Activated T-cell treated with anti-CD3 and anti-CD28 coated beads, Interleukin-2, amount 50 U/mL, for 24 hours (primary cell): ENCODE results near the gene CAB39L.
A peak's percentile ranks its signal among the peaks of the same experiment; 100 is the strongest.

ENCODE experiments used
- DNase-seq: peaks from one replicate; pipeline ENCODE4 v3.0.0-alpha.2; 2020
- H3K27ac Mint-ChIP-seq: 2 replicates; pipeline ENCODE4 v1.8.0; 2020; ENCODE audit warnings: mild to moderate bottlenecking, mixed read lengths
- H3K27me3 Mint-ChIP-seq: 2 replicates; pipeline ENCODE4 v1.8.0; 2020; ENCODE audit warnings: mixed read lengths
- H3K36me3 Mint-ChIP-seq: 2 replicates; pipeline ENCODE4 v1.8.0; 2020; ENCODE audit warnings: low read depth, mixed read lengths
- H3K4me1 Mint-ChIP-seq: 2 replicates; pipeline ENCODE4 v1.8.0; 2020; ENCODE audit warnings: low read depth, mixed read lengths
- H3K4me3 Mint-ChIP-seq: 2 replicates; pipeline ENCODE4 v1.8.0; 2020; ENCODE audit warnings: mild to moderate bottlenecking, moderate library complexity, mixed read lengths
- H3K9me3 Mint-ChIP-seq: 2 replicates; pipeline ENCODE4 v1.8.0; 2020; ENCODE audit warnings: mixed read lengths

The CAB39L gene

DNA sequence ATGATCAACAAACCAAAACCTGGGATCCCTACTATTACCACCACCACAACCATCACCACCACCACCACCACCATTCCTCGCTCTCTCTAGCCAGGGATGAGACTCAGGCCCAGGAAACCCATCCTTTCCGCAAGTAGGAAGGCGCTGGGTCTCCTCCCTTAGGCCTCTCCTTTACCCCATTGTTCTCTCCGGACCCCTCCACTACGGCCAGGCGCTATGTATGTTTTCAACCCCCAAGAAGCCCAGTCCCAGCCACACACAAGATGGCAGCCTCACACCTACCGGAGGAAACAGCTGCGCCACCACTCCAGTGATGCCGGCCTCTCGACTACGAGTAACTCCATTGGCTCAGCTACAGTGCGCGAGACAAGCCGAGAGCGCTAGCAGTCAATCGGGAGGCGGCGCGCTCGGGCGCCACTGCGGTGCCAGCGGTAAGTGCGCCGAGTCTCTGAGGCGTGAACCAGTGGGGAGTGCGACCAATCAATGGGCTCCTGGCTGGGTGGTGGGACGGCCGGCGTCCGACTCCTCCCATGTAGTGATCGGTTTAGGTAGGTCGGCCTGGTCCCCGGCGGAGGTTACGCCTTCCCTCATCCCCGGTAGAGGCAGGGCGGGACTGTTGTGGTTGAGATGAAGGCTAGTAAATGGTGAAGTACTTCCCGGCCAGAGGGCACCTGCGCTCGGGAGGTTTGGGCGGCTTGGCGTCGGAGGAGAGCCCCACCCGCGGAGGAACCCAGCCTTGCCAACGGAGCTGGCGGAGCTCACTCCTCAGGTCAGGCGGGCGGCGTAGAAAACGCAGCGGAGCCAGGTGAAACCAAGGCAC lies at the start of gene CAB39L, which contains the start of gene SETDB2:
TSS of gene CAB39L (minus strand) at position 361 of the 820 bp plus-strand sequence. CDS start 61,154 bp downstream, outside the sequence.
TSS of gene SETDB2 (plus strand) at position 571 of the 820 bp plus-strand sequence. CDS start 7,620 bp downstream, outside the sequence.
- Mint-ChIP-seq H3K27ac (peak within 1 kb of the TSS; percentile 96), H3K4me1 (peaks cover 62% of the 10 kb centered on the region), H3K36me3 (peaks cover 39% of the 10 kb centered on the region), H3K9me3 (peaks cover 2% of the 10 kb centered on the region), H3K27me3 (no peaks in the 10 kb centered on the region), H3K4me3 (peak within 1 kb of the TSS; percentile 90)
- DNase-seq, result peak; percentile 98

DNA sequence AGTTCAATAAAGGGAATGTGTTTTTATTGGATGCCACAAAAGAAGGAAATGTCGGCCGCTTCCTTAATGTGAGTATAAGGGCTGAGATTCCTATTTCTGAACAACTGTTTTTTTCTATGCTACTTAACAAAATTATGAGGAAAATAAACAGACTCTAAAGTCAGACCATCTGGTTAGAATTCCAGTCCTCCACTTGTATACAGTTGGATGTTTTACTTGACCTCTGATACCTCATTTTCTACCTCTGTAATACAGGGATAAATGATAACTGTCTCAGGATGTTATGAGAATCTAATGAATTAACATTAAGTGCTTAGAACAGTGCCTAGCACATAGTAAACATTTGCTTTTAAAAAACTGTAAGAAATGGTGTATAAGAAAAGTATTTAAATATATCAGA lies 44.7 kb upstream of the CAB39L start:
- DNase-seq, result no peak
- Mint-ChIP-seq H3K27ac (no peak overlapping the region), H3K27me3 (no peaks in the 10 kb centered on the region), H3K4me1 (no peaks in the 10 kb centered on the region), H3K9me3 (no peaks in the 10 kb centered on the region), H3K36me3 (peaks cover 81% of the 10 kb centered on the region), H3K4me3 (no peak overlapping the region)

DNA sequence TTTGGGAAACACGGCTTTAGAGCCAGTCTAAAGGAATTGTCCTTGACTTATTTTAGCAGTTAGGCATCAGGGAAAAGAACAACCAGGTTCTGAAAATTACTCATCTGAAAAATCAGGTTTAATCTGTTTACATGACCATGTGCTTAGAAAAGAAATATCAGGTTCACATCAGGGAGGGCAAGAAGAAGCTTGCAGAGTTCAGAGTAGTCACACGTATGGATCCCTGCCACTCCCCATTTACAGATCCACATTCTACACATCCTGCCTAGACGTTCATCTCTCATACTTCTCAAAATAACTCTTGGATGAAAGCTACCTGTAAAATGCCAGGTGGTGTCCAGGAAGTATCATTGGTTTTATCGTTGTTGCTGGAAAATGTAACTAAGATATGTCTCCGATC lies 37.9 kb upstream of the CAB39L start:
- Mint-ChIP-seq H3K36me3 (peaks cover 92% of the 10 kb centered on the region), H3K9me3 (no peaks in the 10 kb centered on the region), H3K27ac (no peak overlapping the region), H3K27me3 (no peaks in the 10 kb centered on the region), H3K4me3 (no peak overlapping the region), H3K4me1 (no peaks in the 10 kb centered on the region)
- DNase-seq, result no peak

DNA sequence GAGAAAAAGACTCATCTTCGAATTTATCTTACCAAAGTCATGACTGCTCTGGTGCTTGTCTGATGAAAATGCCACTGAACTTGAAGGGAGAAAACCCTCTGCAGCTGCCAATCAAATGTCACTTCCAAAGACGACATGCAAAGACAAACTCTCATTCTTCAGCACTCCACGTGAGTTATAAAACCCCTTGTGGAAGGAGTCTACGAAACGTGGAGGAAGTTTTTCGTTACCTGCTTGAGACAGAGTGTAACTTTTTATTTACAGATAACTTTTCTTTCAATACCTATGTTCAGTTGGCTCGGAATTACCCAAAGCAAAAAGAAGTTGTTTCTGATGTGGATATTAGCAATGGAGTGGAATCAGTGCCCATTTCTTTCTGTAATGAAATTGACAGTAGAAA lies 32.7 kb upstream of the CAB39L start:
- Mint-ChIP-seq H3K4me1 (peaks cover 2% of the 10 kb centered on the region), H3K36me3 (peaks cover 82% of the 10 kb centered on the region), H3K9me3 (no peaks in the 10 kb centered on the region), H3K4me3 (no peak overlapping the region), H3K27me3 (no peaks in the 10 kb centered on the region), H3K27ac (no peak overlapping the region)
- no peak for DNase-seq

DNA sequence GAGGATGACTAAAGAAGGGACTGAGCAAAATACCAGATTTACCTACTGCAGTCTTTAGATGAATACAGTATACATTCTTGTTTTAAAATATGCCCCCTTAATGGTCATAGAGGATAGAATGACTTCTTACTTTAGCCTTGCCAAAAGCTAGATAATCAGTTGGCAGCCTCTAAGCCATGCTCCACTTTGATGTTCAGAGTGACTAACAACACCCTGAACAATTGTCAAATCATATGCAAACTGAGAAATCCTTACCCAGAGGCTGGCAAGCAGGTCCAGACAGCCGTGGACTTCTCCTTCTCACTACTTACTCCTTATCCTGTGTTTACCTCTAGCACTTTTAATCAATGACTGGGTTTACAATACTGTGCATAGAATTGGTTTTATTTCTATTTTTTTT lies 28.3 kb upstream of the CAB39L start:
- Mint-ChIP-seq H3K27me3 (no peaks in the 10 kb centered on the region), H3K4me1 (peaks cover 2% of the 10 kb centered on the region), H3K9me3 (no peaks in the 10 kb centered on the region), H3K36me3 (peaks cover 82% of the 10 kb centered on the region), H3K27ac (no peak overlapping the region), H3K4me3 (no peak overlapping the region)
- no peak for DNase-seq

DNA sequence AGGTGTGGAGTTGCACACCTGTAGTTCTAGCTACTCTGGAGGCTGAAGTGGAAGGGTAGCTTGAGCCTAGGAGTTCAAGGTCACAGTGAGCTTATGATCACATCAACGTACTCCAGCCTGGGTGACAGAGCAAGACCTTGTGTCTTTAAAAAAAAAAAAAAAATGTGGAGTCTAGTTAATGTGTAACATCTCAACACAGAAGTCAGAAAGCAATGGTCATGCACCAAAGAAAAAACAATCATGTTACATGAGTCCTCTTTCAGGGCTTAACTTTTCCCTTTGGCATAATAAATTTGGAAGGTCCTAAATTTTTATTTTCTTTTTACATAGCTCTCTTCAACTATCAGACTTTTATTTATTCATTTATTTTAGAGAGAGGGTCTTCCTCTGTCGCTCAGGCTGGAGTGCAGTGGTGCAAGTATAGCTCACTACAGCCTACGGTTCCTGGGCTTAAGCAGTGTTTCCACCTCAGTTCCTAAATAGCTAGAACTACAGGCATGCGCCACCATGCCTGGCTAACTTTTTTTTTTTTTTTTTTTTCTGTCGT lies 22.5 kb upstream of the CAB39L start:
- Mint-ChIP-seq H3K4me1 (no peaks in the 10 kb centered on the region), H3K9me3 (peaks cover 2% of the 10 kb centered on the region), H3K27me3 (no peaks in the 10 kb centered on the region), H3K27ac (no peak overlapping the region), H3K4me3 (no peak overlapping the region), H3K36me3 (peaks cover 93% of the 10 kb centered on the region)
- no peak for DNase-seq

DNA sequence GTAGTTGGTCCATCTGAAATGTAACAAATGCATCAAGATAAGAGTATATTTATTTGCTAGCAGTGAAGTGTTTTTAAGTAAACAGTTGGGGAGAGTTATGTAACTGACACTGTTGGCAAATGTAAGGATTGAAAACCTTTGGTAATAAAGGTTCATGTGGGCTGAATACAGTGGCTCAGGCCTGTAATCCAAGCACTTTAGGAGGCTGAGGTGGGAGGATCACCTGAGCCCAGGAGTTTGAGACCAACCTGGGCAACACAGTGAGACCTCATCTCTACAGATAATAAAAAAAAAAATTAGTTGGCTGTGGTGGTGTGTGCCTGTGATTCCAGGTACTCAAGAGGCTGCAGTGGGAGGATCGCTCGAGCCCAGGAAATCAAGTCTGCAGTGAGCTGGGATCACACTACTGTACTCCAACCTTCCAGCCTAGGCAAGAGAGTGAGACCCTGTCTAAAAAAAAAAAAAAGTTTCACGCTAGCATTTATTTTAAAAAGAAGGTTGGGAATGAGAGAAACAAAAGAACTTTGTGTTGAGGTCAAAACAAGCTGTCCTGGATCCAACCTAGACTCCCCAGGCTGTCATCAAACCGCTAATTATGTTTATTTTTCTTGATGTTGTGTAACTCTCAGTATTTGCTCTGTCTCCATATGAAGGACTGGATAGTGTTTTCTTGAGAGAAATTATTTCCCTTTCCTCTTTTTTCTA lies 20.9 kb upstream of the CAB39L start:
- peaks cover 2% of the 10 kb centered on the region for H3K9me3 Mint-ChIP-seq
- H3K36me3 Mint-ChIP-seq, result peaks cover 93% of the 10 kb centered on the region
- H3K4me3 Mint-ChIP-seq, result no peak overlapping the region
- no peak overlapping the region for H3K27ac Mint-ChIP-seq
- no peak for DNase-seq
- H3K27me3 Mint-ChIP-seq, result no peaks in the 10 kb centered on the region
- H3K4me1 Mint-ChIP-seq, result no peaks in the 10 kb centered on the region

DNA sequence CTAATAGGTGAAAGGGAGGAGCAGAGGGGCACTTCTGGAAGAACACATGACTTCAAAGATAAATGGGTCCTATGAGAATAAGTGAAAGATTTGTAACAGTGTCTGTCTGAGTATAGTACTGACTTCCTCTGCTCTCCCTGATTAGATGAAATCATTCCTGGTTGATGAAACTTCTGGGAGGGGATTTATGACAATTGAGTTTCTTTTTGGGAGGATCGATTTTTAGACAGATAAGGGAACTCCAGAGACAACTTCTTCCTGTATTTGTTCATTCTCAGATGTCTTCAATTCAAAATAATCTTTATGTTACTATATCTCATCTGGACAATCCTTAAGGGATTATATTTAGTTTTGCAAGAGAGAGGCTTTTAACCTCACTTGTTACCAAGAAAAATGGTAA lies 20.2 kb upstream of the CAB39L start:
- Mint-ChIP-seq H3K36me3 (peaks cover 87% of the 10 kb centered on the region), H3K27me3 (no peaks in the 10 kb centered on the region), H3K4me3 (no peak overlapping the region), H3K27ac (no peak overlapping the region), H3K4me1 (peaks cover 1% of the 10 kb centered on the region), H3K9me3 (peaks cover 2% of the 10 kb centered on the region)
- DNase-seq, result no peak

DNA sequence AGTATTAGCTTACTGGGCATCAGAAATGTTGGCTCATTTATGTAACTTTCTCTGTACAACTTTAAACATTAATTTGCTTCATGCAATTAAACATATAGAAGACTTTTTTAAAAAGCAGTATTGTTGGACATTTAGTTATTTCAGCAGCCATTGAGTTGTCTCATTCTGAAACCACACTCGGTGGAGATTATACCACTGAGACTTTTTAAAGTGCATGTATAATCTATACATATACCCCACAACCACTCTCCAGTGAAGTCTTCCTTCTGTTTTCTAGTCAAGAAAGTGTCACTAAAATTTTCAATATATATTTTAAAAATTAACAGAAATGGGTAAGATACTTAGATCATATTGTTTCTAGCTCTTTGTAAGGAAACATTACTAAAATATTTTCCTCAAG lies 15.7 kb upstream of the CAB39L start:
- Mint-ChIP-seq H3K9me3 (peaks cover 2% of the 10 kb centered on the region), H3K27me3 (no peaks in the 10 kb centered on the region), H3K4me3 (no peak overlapping the region), H3K27ac (no peak overlapping the region), H3K4me1 (peaks cover 14% of the 10 kb centered on the region), H3K36me3 (peaks cover 64% of the 10 kb centered on the region)
- DNase-seq, result no peak

DNA sequence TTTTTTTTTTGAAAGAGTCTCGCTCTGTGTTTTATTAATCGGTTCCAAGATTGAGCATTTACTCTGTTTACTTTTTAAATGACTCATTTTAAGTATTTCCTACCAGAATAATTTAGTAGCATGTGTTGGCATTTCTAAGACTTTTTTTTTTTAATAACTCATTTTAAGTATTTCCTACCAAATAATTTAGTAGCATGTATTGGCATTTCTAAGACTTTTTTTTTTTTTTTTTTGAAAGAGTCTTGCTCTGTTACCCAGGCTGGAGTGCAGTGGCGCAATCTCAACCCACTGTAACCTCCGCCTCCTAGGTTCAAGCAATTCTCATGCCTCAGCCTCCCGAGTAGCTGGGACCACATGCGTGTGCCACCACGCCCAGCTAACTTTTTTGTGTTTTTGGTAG lies 13.4 kb upstream of the CAB39L start:
- H3K27ac Mint-ChIP-seq, result no peak overlapping the region
- DNase-seq, result no peak

DNA sequence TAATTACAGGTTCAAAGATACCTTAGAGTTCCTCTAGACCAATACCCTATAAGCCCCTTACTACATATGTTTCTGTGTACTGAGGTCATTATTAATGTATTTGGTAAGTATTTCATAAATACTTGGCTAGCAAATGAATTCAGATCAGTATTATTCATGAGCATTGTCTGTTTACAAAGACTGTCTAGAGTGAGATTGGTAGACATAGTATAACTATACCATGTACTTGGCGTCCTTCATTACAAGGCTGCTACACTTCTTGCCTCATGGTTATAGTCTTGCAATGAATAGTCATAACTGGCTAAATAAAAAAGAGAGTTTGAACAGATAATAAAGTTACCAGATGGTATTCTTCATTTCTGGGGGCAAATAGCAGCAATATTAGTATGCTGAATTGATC lies 12.3 kb upstream of the CAB39L start:
- Mint-ChIP-seq H3K27me3 (no peaks in the 10 kb centered on the region), H3K4me3 (no peak overlapping the region), H3K36me3 (peaks cover 54% of the 10 kb centered on the region), H3K4me1 (peaks cover 32% of the 10 kb centered on the region), H3K9me3 (no peaks in the 10 kb centered on the region), H3K27ac (no peak overlapping the region)
- DNase-seq, result no peak

More for the DNA sequence above, 13.4 kb upstream of the CAB39L start:
- peaks cover 59% of the 10 kb centered on the region for H3K36me3 Mint-ChIP-seq
- H3K27me3 Mint-ChIP-seq, result no peaks in the 10 kb centered on the region
- peaks cover 30% of the 10 kb centered on the region for H3K4me1 Mint-ChIP-seq
- H3K9me3 Mint-ChIP-seq, result no peaks in the 10 kb centered on the region
- H3K4me3 Mint-ChIP-seq, result no peak overlapping the region

DNA sequence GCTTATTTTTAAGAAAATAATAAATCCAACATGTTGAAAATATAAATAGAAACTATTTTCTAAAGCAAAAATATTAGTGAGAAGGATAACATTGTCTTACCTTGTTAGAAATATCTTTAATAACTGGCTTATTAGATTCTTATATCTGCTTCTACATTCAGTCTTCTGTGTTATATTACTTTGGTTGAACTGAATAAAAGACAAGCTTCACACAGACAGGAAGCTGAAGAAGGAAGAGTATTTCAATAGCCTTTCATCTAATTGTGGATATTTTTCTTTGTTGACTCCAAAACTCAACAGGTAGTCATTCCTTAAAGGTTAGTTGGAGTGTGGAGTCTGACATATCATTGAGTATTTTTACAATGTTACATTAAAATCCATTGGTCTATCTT lies 11.1 kb upstream of the CAB39L start:
- H3K4me1 Mint-ChIP-seq, result peaks cover 38% of the 10 kb centered on the region
- no peaks in the 10 kb centered on the region for H3K27me3 Mint-ChIP-seq
- no peak for DNase-seq
- no peak overlapping the region for H3K4me3 Mint-ChIP-seq
- H3K36me3 Mint-ChIP-seq, result peaks cover 46% of the 10 kb centered on the region
- H3K9me3 Mint-ChIP-seq, result no peaks in the 10 kb centered on the region
- no peak overlapping the region for H3K27ac Mint-ChIP-seq

DNA sequence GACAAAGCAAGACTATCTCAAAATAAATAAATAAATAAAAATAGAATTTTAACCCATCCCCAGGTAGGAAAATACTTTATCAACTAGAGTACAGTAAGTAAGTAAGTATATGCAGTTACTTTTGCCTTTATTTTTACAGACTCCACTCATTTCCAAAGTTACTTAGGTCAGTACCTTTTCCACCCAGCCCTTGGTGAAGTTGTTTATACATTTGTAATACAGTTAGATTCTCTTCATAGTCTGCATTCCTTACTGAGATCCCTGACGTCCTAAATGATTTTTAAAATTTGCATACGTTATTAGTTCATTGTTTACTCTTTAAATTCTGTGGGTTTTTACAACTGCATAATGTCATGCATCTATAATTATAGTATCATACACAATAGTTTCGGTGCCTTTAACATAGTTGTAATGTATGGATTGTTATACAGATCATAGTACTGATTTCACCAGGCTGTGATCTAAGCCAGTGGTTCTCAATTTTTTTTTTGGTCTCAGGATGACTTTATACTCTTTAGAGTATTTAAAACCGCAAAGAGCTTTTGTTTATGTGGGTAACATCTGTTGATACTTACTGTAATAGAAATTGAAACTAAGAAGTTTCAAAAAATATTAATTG lies 10.6 kb upstream of the CAB39L start:
- no peaks in the 10 kb centered on the region for H3K27me3 Mint-ChIP-seq
- H3K4me3 Mint-ChIP-seq, result peak overlapping the region; percentile 15
- peak overlapping the region; percentile 86 for H3K27ac Mint-ChIP-seq
- no peaks in the 10 kb centered on the region for H3K9me3 Mint-ChIP-seq
- H3K36me3 Mint-ChIP-seq, result peaks cover 49% of the 10 kb centered on the region
- H3K4me1 Mint-ChIP-seq, result peaks cover 43% of the 10 kb centered on the region
- DNase-seq, result no peak

DNA sequence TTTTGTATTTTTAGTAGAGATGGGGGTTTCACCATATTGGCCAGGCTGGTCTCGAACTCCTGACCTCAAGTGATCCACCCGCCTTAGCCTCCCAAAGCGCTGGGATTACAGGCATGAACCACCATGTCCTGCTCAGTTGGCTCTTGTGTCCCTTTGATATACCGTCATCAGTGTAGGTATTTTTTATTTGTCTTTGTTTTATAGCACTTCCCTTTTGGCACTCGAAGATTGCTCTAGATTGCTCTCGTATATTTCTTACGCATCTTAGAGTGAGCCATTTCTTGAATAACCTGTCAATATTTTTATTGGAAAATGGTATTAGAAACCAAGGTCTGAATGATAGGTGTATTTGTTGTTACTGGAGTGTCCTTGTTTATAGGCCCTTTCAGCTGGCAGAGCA lies 9.6 kb upstream of the CAB39L start:
- H3K4me1 Mint-ChIP-seq, result peaks cover 51% of the 10 kb centered on the region
- H3K27me3 Mint-ChIP-seq, result no peaks in the 10 kb centered on the region
- DNase-seq, result no peak
- no peak overlapping the region for H3K27ac Mint-ChIP-seq
- no peaks in the 10 kb centered on the region for H3K9me3 Mint-ChIP-seq
- peaks cover 58% of the 10 kb centered on the region for H3K36me3 Mint-ChIP-seq
- H3K4me3 Mint-ChIP-seq, result no peak overlapping the region
